Measurements from ENCODE around the gene SF3B4.
A peak's percentile ranks its signal among the peaks of the same experiment; 100 is the strongest.
"Not testable (repeated sequence)": the region's sequence is repeated elsewhere in the genome, so short reads cannot be mapped to it uniquely, and the experiment has no call there.

GRCh38 chr1:149886121-149886395 is 41.5 kb downstream of the SF3B4 start:
- peak; percentile 64; the same call in 1 of the 2 replicates for TF ChIP-seq POLR2A (IDR thresholded peaks at IDR 0.05; ENCODE audit: low read depth, low read length)
- not testable (repeated sequence) for TF ChIP-seq CTCF (conservative IDR thresholded peaks at IDR 0.05; ENCODE audit: low read depth, low read length); USF2 (IDR thresholded peaks at IDR 0.05; ENCODE audit: low read depth, low read length); RCOR1 (IDR thresholded peaks at IDR 0.05; ENCODE audit: insufficient replicate concordance, low read length); CEBPB (IDR thresholded peaks at IDR 0.05; ENCODE audit: low read depth, low read length); RAD21 (IDR thresholded peaks at IDR 0.05; ENCODE audit: low read length)
